NCI-H1092 treated with DMSO at 0.1 percent for 48 hours (cell line): Measurements from ENCODE around the gene FGF6.
"Not testable (repeated sequence)": the region's sequence is repeated elsewhere in the genome, so short reads cannot be mapped to it uniquely, and the experiment has no call there.

ENCODE experiments used
- DNase-seq: peaks from one replicate; lab custom pipeline; 2025; lab: John Stamatoyannopoulos, UW

The FGF6 gene

DNA sequence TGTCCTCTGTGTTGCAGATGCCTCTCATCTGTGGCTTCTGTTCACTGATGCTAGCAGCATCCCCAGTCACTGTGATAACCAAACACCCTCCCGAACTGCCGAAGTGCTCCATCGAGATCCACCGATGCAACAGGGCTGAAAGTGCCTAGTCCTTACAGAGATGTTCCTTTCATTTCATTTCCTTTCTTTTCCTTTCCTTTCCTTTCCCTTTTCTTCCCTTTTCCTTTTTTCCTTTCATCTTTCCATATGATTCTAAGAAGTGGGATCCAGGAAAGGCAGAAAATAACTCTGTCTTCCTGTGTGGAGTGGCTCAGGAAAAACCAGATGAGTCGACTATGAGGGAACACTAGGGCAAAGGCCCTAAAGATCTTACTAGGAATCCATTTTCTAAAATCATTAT is 26.7 kb downstream of the FGF6 start:
- no peak for DNase-seq

DNA sequence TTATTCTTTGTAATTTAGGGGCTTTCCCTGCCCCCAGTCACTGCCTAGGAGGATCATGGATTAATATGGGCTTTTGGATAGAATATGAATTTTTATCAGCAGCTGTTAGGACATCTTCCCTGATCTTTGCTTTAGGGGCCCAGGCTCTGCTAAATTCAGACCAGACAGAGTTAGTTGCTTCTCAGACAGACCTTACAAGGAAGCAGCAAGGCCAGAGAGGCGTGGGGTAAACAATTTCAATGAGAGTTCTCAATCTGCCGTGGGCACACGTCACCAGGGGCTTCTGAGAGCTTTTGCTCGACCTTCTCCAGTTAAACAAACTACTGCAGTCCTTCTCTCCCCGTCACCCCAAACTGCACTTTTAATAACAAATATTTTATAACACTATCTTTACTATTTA is 27.7 kb downstream of the FGF6 start:
- DNase-seq: no peak

DNA sequence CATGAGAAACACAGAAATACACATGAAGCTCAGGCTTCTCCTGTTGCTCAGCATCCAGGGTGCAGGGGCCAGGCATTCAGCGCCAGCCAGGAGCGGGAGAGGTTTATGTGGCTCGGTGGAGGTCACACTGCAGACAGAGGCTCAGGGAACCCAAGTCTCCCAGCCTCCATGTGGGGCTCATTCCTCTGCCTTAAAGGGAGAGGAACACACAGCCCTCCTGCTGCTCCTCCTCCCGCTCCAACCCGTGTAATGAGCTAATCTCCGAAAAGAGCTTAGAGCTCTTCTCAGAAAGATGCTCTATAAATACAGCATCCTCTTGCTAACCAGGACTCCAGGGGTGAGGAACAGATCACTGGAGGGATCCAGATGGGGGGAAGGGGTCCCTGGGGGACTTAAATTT is 28.2 kb downstream of the FGF6 start:
- no peak for DNase-seq

DNA sequence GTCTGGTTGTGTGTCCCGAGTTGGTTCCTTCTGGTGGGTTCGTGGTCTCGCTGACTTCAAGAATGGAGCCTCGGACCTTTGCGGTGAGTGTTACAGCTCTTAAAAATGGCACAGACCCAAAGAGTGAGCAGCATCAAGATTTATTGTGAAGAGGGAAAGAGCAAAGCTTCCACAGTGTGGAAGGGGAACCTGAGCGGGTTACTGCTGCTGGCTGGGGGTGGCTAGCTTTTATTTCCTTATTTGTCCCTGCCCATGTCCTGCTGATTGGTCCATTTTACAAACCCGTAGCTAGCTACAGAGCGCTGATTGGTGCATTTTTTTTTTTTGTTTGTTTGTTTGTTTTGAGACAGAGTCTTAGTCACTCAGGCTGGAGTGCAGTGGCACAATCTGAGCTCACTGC is 29.3 kb downstream of the FGF6 start:
- DNase-seq: no peak

GRCh38 chr12:4412465-4412864 is 33.1 kb downstream of the FGF6 start:
- no peak for DNase-seq

DNA sequence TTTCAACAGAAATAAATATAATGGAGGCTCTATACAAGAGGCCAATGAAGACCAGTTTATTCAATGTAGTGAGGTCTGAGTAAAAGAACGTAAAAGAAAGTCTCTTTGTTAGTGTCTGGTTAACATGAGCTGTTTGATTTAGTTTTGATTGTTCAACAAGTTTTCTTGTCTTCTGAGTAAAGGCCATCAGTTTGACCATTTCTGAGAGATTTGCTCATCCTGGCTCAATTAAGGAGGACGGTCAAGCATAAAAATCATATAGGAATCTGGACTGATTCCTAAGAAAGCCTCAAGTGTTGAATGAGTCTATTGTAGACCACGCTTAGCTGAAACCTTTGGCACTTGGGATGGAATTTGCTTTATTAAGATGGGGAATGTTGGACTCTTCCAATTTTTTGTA is 33.6 kb downstream of the FGF6 start:
- no peak for DNase-seq

GRCh38 chr12:4407136-4407535 is 38.5 kb downstream of the FGF6 start:
- DNase-seq: no peak

DNA sequence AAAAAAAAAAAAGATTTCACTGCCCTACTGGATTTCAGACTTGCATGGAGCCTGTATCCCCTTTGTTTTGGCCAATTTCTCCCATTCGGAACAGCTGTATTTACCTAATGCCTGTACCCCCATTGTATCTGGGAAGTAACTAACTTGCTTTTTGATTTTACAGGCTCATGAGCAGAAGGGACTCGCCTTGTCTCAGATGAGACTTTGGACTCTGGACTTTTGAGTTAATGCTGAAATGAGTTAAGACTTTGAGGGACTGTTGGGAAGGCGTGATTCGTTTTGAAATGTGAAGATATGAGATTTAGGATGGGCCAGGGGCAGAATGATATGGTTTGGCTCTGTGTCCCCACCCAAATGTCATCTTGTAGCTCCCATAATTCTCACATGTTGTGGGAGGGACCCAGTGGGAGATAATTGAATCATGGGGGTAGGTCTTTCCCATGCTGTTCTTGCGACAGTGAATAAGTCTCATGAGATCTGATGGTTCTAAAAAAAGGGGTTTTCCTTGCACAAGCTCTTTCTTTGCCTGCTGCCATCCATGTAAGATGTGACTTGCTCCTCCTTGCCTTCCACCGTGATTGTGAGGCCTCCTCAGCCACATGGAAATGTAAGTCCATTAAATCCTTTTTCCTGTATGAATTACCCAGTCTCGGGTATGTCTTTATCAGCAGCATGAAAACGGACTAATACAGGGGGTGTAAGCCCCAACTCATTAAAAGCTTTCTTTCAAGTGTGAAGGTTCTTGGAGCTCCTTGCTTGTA is 40.6 kb downstream of the FGF6 start:
- DNase-seq: not testable (repeated sequence)

- DNase-seq: no peak
Measured at GRCh38 chr12:4402996-4403395, 42.6 kb downstream of the FGF6 start.

GRCh38 chr12:4401117-4401516 is 44.5 kb downstream of the FGF6 start:
- DNase-seq: no peak

DNA sequence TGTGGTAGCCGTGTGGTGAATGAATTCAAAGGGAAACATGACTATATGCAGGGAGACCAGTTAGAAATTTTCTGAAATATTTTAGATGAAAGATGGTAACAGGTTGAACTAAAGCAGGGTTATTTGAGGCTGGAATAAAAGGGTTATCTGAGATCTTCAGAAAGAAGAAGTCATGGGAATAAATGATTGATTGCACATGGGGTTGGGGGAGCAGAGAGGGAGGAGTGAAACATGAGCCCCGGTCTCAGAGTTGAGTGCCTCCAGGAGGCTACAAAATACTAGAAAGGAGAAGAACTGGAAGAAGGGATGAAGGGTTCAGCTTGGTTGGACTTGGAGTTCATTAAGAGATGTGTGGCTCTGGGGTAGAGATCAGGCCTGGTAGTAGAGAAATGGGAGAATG is 49.8 kb downstream of the FGF6 start:
- DNase-seq: no peak

DNA sequence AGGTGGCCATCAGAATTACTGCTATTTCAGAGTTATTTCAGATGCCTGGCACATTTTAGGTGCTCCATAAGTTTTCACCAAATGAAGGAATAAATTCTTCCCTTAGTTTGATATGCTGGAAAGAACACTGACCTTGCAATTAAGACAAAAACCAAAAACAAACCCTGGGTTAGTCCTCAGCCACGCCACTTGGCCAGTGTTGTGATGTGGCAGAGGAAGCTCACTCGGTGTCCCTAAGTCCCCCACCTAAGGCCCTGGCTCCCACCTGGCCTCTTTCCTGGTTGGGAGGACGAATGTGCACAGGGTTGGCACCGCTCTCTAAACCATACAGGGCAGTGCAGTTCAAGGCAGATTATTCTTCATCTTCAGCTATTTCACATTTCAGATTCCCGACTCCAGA is 52.4 kb downstream of the FGF6 start:
- no peak for DNase-seq

DNA sequence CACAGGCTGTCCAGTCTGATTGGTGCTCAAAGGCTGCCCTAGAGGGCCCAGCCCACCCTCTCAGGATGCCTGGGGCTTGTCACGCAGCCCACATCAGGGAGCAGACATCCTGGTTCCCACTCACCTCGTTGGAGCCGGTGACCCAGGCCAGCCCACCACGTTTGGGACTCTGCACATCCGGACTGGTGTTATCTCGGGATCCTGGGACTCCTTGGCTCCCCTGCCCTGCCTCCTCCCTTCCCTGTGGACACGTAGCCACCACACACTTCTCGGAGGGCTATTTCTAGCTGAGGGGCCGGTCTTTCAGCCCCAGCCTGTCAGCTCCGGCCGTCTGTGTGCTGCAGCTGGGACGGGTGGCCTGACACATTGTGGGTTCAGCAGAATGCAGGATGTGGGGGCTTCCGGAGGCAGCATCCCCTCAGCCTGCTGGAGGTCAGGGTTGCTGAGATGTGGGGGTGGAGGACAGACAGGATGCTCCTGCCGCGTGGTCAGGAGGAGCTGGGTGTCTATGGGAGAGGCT is 53.3 kb downstream of the FGF6 start:
- no peak for DNase-seq

DNA sequence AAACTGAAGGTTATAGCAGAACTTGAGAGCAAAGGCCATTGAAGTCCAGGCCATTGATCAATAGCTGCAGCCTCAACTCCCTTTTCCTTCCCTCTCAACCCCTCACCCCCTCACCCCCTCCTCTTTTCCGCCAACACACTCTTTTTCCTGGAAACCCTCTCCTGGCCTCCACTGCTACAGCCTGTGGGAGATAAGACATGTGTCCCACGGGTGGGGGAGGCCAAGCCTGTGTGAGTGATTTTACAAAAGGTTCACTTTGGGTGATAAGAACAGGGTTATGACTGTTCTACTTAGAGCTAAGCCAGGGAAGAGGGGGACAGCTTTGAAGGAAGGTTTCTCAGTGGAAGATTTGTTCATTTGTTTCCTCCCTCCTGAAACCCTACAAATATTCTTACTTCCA is 57.0 kb downstream of the FGF6 start:
- DNase-seq: no peak

GRCh38 chr12:4388032-4388431 is 57.6 kb downstream of the FGF6 start:
- DNase-seq: no peak

GRCh38 chr12:4387607-4388006 is 58.0 kb downstream of the FGF6 start:
- no peak for DNase-seq

DNA sequence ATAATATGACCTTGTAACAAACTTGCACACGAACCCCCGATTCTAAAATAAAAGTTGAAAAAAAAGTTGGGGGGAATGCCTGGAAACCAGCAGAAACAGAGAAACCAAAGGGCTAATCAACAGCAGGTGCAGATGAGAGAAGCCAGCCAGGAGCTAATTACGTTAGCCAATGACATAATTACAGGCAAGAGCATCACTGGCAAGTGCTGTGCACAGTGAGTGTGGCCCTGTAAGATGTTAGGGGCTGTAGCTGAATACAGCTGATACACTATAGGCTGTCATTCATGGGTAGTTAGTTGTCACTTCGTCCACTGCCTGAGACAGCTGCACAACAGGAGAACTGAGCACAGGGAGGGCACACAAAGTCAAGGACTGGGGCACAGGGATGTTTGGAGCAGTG is 58.8 kb downstream of the FGF6 start:
- no peak for DNase-seq
